ENCODE data around the gene GDNF. TPM values are rescaled to one million over a fixed set of nuclear protein-coding genes. Genes with fewer than 3 reads are reported as not detected.

GDNF gene
- total RNA-seq, 1 donor from 2014 or later, result 0.36 TPM

DNA sequence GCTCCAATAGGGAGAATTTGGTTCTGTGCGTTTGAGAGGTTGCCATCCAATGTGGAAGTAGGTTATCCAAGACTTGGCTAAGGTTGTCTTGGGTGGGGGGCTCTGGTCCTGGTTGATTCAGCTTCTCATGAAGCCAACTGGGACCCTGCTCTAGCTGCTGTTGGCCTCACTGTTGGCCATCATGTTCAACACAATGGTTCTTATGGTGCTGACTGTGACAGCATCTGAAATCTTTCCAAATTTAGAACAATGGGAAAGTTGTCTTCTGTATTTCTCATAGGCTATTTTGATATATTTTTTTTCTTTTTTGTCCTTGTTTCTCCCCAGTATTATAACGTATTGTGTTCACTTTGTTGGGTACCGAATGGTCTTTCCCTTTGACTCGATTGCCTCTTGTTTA is 71.9 kb downstream of the GDNF start:
- Mint-ChIP-seq H3K27ac (no peak overlapping the region), H3K4me1 (ENCODE audit: low read depth) (no peaks in the 10 kb centered on the region), H3K27me3 (ENCODE audit: insufficient read depth) (no peaks in the 10 kb centered on the region), H3K4me3 (no peak overlapping the region), H3K36me3 (ENCODE audit: low read depth) (no peaks in the 10 kb centered on the region), H3K9me3 (no peaks in the 10 kb centered on the region)
- no peak for DNase-seq (ENCODE audit: low spot score)
- intact Hi-C loops (cut with micrococcal nuclease), result no loop called here

DNA sequence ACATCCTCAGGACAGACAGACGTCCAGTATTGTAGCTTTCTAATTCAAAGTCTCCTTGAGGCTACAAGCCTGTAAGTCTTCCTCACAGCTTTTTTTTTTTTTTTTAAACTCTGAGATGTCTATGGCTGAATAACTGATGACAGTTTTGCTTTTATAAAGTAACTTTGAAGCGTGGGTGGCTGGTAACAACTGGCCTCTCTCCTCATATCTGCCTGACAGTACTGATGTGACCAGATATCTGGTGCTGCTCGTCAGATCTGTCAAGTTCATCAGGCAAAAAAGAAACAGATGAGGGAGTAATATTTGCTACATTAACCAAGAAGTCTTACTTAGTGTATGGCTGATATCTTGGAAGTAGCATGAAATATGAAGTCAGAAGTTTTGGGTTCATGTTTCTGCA is 72.6 kb downstream of the GDNF start:
- Mint-ChIP-seq H3K27ac (no peak overlapping the region), H3K4me1 (ENCODE audit: low read depth) (no peaks in the 10 kb centered on the region), H3K27me3 (ENCODE audit: insufficient read depth) (no peaks in the 10 kb centered on the region), H3K4me3 (no peak overlapping the region), H3K9me3 (no peaks in the 10 kb centered on the region), H3K36me3 (ENCODE audit: low read depth) (no peaks in the 10 kb centered on the region)
- DNase-seq (ENCODE audit: low spot score), result no peak
- intact Hi-C loops (cut with micrococcal nuclease), result no loop called here

Measured in activated T-helper 1 cell treated with anti-CD3 and anti-CD28 coated beads, Interleukin-12 subunit alpha, Interleukin-12 subunit beta, Interleukin-2, Interleukin-4 antibody, amounts not matched to agents 30 ng/mL and 10 ng/mL and 1 ng/mL, durations not matched to agents 14 hours and 24 hours and 36 hours (primary cell).